OCI-LY7 (cell line): ENCODE measurements around the gene GXYLT2.

Experiments used
- CTCF ChIP-seq: fragments of 200-600 bp; sonication (generic); conservative IDR thresholded peaks from 2 replicates; pipeline ENCODE4 v1.5.1; 2014; ENCODE audit warnings: mild to moderate bottlenecking, antibody characterized with exemption, low read length, moderate library complexity, mixed read lengths
- EZH2phosphoT487 ChIP-seq: fragments of 200-600 bp; sonication (generic); IDR thresholded peaks from 2 replicates; pipeline ENCODE4 v1.6.1; 2018; ENCODE audit warnings: low read depth, borderline replicate concordance, mild to moderate bottlenecking, mixed run types, antibody characterized with exemption, low read length, moderate library complexity, mixed read lengths

GRCh38 chr3:72844436-72844993 is 43.3 kb upstream of the GXYLT2 start:
- TF ChIP-seq CTCF = no peak
- TF ChIP-seq EZH2phosphoT487 = no peak
